ENCODE data around the gene CNTN3.

DNA sequence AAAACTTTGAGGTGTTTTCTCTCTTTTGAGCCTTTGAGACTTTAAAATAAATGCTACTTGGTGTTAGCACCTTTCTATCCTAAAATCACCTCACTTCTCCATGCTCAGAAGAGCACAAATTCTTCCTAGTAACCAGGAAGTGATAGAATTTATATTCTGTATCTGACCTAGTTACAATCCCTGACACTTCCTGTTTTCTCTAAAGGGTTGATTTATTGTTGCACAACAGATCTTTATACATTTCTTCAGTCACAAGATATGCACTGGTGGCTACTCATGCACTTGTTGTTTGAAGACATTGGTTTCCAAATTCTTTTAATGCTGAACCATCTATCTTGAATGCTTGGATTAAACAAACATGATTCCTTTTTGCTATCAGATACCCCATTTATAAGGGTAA is 47.2 kb upstream of the CNTN3 start:
- TF ChIP-seq POLR2A (IDR thresholded peaks at IDR 0.05; ENCODE audit: low read depth, low read length): no peak
- TF ChIP-seq POLR2AphosphoS5 (IDR thresholded peaks at IDR 0.05; ENCODE audit: low read depth, low read length): no peak

Measured in GM12892 (cell line).